Mucosa of stomach (tissue), 1 donor: ENCODE data around the gene COL27A1.

Experiments
- H3K27me3 ChIP-seq: one replicate; pipeline ENCODE4 v1.7.0; 2013; ENCODE audit warnings: mild to moderate bottlenecking, low read length; ENCODE audit not compliant: control insufficient read depth, insufficient read depth
- H3K36me3 ChIP-seq: one replicate; pipeline ENCODE4 v1.7.0; 2013; ENCODE audit warnings: low read length; ENCODE audit not compliant: control insufficient read depth, insufficient read depth
- H3K4me1 ChIP-seq: one replicate; pipeline ENCODE4 v1.7.0; 2013; ENCODE audit warnings: mild to moderate bottlenecking, low read length; ENCODE audit not compliant: control insufficient read depth, insufficient read depth
- H3K4me3 ChIP-seq: one replicate; pipeline ENCODE4 v1.7.0; 2013; ENCODE audit warnings: low read length
- H3K9ac ChIP-seq: one replicate; pipeline ENCODE4 v1.7.0; 2013; ENCODE audit warnings: mild to moderate bottlenecking, low read length, moderate library complexity
- H3K9me3 ChIP-seq: one replicate; pipeline ENCODE4 v1.7.0; 2013; ENCODE audit warnings: mild to moderate bottlenecking, low read length, moderate library complexity; ENCODE audit not compliant: control insufficient read depth
- donor health status: Pancreatic carcinoma.

Gene COL27A1

GRCh38 chr9:114226246-114227055 lies 71.1 kb downstream of the COL27A1 start:
- Histone ChIP-seq H3K4me3 (no peak overlapping the region), H3K4me1 (no peaks in the 10 kb centered on the region), H3K36me3 (peaks cover 16% of the 10 kb centered on the region), H3K27me3 (no peaks in the 10 kb centered on the region), H3K9ac (no peak overlapping the region), H3K9me3 (no peaks in the 10 kb centered on the region)

DNA sequence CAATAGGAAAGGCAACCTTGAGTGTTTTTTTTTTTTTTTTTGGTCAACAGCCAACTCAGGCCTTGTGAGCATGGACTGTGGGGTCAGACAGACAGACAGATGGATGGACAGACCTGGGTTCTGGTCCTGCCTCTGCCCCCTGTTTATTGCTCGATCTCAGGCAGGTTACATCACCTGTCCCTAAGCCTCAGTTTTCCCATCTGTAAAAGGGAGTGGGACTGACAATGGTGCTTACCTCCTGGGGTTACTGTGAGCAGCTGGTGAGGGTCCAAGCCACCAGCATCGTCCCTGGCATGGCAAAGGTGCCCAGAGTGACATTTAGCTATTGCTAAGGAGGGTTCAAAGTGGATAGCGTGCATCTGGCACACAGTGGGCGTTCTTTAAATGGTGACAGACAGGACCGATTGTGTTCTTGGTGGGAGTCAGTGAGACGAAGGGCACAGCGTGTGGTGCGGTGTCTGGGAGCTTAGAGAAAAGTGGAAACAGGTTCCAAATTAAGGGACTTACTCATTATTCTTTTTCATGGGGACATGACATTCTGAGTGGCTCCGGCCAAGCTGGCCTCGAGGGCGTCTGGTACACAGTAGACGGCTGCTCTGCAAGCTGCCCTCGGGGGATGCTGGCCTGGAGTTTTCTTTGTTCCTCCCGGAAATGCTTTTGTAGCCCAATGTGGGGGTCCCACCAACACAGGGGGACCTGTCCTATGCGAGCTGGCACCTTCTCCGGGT lies 72.1 kb downstream of the COL27A1 start:
- no peak overlapping the region for H3K9ac ChIP-seq
- H3K9me3 ChIP-seq: no peaks in the 10 kb centered on the region
- H3K4me1 ChIP-seq: no peaks in the 10 kb centered on the region
- H3K4me3 ChIP-seq: no peak overlapping the region
- H3K27me3 ChIP-seq: no peaks in the 10 kb centered on the region
- H3K36me3 ChIP-seq: peaks cover 15% of the 10 kb centered on the region

DNA sequence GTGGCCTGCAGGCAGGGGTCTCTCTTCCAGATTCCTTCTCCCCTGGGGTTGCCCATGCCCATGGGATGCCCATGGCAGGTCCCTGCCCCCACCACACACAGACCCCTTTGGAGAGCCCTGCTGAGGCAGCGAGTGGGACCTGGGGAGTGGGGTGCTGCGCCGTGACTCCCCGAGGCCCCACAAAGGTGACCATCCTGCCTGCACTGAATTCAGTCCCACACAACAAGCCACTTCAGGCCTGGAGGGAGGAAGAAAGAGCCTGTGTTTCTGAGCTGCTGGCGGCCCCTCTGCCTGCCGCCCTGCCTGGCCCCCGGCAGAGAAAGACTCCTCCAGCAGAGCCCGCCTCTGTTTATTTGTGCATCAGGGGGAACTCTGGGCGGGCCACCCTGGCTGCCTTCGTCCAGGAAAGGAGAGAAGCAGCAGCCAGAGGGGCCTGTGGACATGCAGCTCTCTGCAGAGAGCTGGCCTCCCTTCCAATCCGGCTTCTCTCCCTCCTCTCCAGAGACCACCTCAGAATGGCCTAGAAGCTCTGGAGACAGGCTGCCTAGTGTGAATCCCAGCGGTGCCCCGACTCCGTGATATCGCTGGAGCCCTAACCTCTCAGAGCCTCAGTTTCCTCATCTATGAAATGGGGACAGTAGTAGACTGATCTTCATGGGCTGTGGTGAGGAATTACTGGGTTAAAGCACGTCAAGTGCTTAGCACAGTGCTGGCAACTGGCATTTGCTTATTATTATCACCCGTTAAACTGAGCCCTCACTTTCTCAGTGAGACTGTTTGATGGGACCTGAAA lies 72.9 kb downstream of the COL27A1 start:
- Histone ChIP-seq H3K4me1 (no peaks in the 10 kb centered on the region), H3K9me3 (no peaks in the 10 kb centered on the region), H3K36me3 (peaks cover 10% of the 10 kb centered on the region)

GRCh38 chr9:114229295-114229694 lies 74.0 kb downstream of the COL27A1 start:
- no peak overlapping the region for H3K9ac ChIP-seq
- H3K36me3 ChIP-seq: peaks cover 10% of the 10 kb centered on the region
- no peak overlapping the region for H3K4me3 ChIP-seq
- no peaks in the 10 kb centered on the region for H3K9me3 ChIP-seq
- H3K4me1 ChIP-seq: no peaks in the 10 kb centered on the region
- no peaks in the 10 kb centered on the region for H3K27me3 ChIP-seq

More for the DNA sequence above, 72.9 kb downstream of the COL27A1 start:
- Histone ChIP-seq H3K27me3 (no peaks in the 10 kb centered on the region), H3K4me3 (no peak overlapping the region), H3K9ac (no peak overlapping the region)

- H3K9ac ChIP-seq: no peak overlapping the region
- no peak overlapping the region for H3K4me3 ChIP-seq
- no peaks in the 10 kb centered on the region for H3K9me3 ChIP-seq
- H3K4me1 ChIP-seq: no peaks in the 10 kb centered on the region
- H3K36me3 ChIP-seq: peaks cover 10% of the 10 kb centered on the region
- no peaks in the 10 kb centered on the region for H3K27me3 ChIP-seq
These were observed 74.7 kb downstream of the COL27A1 start for GRCh38 chr9:114230068-114230467.

DNA sequence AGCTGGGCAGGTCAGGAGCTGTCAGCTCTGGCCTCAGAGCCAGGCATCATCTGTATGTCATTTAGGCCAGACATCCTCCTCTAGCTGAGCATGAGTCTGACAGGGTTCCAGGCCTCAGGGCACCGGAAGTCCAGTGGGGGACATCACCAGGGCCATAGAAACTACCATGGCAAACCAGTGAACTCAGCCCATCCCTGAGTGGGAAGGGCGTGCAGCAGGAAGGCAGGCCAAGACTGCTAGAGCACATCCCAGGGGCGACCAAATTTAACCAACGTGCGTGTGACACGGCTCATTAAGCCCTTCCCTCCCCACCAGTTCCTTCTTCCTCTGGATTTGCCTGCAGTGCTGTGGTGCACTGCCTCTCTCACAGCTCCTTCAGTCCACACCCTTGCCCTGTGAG lies 75.9 kb downstream of the COL27A1 start:
- H3K36me3 ChIP-seq: peaks cover 8% of the 10 kb centered on the region
- H3K4me1 ChIP-seq: no peaks in the 10 kb centered on the region

DNA sequence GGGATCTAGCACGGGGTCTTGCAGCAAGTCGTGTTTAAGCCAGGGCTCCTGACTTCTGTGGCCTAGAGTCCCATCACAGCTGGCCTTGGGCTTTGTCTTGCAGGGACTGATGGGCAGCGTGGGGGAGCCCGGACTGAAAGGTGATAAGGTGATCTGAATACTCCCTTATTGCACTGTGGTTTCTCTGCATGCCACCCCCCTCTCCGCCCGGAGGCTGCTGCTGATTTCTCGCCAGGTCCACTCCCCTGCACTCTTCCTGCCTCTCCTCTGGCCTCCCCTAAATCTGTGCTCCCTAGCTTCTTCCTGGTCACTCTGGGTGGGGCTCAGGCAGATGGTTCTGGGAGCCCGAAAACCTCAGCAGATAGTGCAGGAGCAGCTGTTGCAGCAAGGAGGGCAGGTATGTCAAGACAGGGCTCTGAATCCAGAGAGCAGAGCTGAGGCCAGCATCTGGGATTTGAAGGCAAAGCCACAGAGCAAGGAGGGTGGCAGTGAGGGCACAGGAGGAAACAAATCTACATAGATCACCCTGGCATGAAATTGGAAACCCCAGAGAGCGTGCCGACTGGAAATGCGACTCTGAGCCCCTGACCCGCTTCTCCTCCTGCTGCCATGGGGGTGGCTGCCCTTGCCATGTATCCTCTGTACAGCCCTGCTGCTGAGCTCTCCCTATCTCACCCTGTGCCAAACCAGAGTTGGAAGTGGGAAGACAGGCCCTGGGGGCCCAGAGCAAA lies 76.5 kb downstream of the COL27A1 start:
- no peaks in the 10 kb centered on the region for H3K4me1 ChIP-seq
- H3K4me3 ChIP-seq: no peak overlapping the region
- no peaks in the 10 kb centered on the region for H3K9me3 ChIP-seq
- H3K27me3 ChIP-seq: no peaks in the 10 kb centered on the region
- H3K36me3 ChIP-seq: peaks cover 4% of the 10 kb centered on the region
- no peak overlapping the region for H3K9ac ChIP-seq

More for the DNA sequence above, 75.9 kb downstream of the COL27A1 start:
- no peaks in the 10 kb centered on the region for H3K27me3 ChIP-seq
- H3K9ac ChIP-seq: no peak overlapping the region
- H3K9me3 ChIP-seq: no peaks in the 10 kb centered on the region
- H3K4me3 ChIP-seq: no peak overlapping the region

DNA sequence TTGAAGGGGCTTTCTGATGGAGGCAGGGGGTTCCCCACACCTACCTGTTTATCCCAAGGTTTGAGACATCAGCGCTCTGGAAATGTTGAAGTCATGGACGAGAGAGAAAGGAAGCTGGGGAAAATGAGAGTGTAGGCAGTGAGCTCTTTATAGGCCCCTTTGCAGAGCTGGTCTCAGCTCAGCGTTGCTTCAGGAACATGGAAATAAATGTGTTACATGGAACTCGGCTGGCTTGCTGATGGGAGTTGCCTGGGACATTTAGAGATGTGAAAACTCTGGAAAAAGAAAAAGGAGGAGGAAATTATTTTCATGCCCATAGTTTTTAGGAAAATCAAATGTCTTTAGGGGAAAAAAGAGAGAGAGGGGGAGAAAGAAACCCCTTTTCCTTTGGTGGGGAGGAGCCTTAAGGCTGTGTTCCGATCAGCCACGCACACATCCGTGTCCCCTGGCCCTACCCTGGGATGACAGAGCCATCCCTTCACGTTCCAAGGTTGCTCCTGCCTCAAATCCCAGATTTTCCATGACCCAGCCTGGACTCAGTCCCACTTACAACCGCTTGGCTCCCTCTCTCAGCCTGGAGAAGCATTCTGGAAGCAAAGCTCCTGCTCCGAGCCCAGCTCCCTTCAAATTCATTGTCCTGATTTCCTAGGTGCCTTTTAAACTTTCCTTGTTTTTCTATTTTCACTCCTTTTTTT lies 78.3 kb downstream of the COL27A1 start:
- Histone ChIP-seq H3K27me3 (no peaks in the 10 kb centered on the region), H3K36me3 (peaks cover 4% of the 10 kb centered on the region), H3K4me3 (no peak overlapping the region), H3K9me3 (no peaks in the 10 kb centered on the region), H3K9ac (no peak overlapping the region), H3K4me1 (peaks cover 2% of the 10 kb centered on the region)

DNA sequence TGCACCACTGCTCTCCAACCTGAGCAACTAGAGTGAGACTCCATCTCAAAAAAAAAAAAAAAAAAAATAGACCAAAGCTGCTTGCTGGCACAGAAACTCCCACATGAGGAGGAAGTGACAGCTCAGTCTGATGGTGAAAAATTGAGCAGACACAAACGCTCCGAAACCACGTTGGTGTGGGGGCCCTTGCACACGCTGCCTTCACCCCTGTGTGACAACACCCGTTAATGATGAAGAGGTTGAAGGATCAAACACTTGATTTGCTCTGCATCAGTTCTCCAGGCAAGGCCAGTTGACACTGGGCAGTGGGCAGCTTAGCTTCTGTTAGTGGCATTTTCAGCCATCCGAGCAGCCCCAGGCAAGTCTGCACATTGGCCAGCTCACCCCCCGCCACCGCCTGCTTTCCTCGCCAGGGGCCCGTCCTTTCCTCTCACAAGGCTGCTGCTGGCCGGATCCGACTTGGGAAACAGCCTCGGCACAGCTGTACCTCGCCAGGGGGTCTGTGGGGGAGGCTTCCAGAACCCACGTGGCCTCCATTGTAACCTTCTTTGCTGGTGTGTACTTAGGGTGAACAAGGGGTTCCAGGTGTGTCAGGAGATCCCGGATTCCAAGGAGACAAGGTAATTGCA lies 79.8 kb downstream of the COL27A1 start:
- Histone ChIP-seq H3K4me3 (no peak overlapping the region), H3K9me3 (no peaks in the 10 kb centered on the region), H3K27me3 (no peaks in the 10 kb centered on the region), H3K36me3 (peaks cover 4% of the 10 kb centered on the region), H3K9ac (no peak overlapping the region), H3K4me1 (peaks cover 6% of the 10 kb centered on the region)

GRCh38 chr9:114236391-114237138 lies 81.2 kb downstream of the COL27A1 start:
- no peaks in the 10 kb centered on the region for H3K27me3 ChIP-seq
- H3K4me3 ChIP-seq: no peak overlapping the region
- no peaks in the 10 kb centered on the region for H3K9me3 ChIP-seq
- H3K4me1 ChIP-seq: peaks cover 6% of the 10 kb centered on the region
- H3K9ac ChIP-seq: no peak overlapping the region
- H3K36me3 ChIP-seq: no peaks in the 10 kb centered on the region
